ENCODE results near the gene ITPRIPL1.

The ITPRIPL1 gene

GRCh38 chr2:96361751-96362150 is 36.6 kb downstream of the ITPRIPL1 start:
- no peak for DNase-seq

DNA sequence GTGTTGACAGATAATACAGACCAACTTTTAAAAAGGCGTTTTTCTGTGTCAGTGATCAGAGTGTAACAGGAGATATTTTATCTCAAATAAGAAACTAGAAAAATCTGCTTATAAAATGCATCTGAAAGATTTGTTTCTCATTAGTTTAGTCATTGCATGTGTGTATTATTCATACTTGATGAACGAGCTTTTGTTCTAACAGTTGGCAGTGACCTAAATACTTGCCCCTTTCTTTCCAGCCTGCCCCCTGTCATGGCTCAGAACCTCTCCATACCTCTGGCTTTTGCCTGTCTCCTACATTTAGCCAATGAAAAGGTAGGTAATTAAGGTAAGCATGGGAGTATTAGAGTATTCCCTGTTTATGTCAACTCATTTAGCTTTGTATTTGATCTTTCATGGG is 44.1 kb downstream of the ITPRIPL1 start:
- no peak for DNase-seq

DNA sequence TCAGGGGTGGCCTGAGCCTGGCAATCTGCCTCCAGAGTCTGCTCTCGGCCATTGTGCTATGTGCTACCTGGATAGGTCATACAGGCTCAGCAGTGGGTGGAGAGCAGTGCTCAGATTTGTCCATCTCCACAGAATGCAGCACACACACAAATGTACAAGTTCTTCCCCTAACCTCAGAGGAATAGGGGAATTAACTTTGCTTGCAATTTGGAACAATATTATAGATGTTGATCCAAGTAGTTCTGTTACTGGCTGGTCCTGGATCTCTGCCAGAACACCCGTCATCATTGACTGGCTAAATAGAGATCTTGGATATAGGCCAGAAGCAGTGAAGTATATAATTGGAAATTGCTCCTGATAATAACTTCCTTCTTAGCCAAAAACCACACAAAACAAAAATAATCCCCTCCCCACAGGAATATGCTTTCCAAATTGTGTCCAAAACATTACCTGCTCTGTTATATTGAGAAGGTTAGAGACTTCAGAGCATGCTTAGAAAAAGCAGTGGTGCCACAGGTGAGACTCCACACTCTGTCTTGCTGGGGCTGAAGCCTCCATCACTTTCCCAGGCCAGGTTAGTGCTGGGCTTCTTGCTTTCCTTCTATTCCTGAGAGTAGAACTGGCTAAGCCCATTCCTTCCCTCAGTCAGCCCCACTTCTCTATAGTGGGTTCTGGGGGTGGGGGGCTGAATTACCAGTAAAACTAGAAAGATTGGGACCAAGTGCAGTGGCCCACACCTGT is 49.3 kb downstream of the ITPRIPL1 start:
- DNase-seq, result no peak
